Stimulated activated CD4-positive, alpha-beta T cell treated with anti-CD3 and anti-CD28 coated beads, Interleukin-15, amount 100 ng/mL, for 48 hours (primary cell): Measurements from ENCODE around the gene IRAK1.

ENCODE experiments used
- DNase-seq, 2 donors: peaks; one replicate each; pipeline ENCODE4 v3.0.0-alpha.2; 2020; ENCODE audit warnings: low read depth in 2 of 2

Gene IRAK1

GRCh38 chrX:154019633-154020528, at the start of gene IRAK1:
IRAK1 (minus strand) TSS chrX:154019902; CDS start chrX:154019812, 90 bp downstream.
- peak in 1 of 2 donors; percentile 35 for DNase-seq

GRCh38 chrX:154068560-154068959, 48.9 kb upstream of the IRAK1 start:
- DNase-seq = no peak

- no peak for DNase-seq
Observed at GRCh38 chrX:154064637-154065435, 45.1 kb upstream of the IRAK1 start.

GRCh38 chrX:154063234-154063633, 43.5 kb upstream of the IRAK1 start:
- DNase-seq = no peak

GRCh38 chrX:154061801-154062200, 42.1 kb upstream of the IRAK1 start:
- DNase-seq = no peak

- DNase-seq = no peak
Observed at GRCh38 chrX:154059729-154060245, 40.1 kb upstream of the IRAK1 start.

GRCh38 chrX:154059231-154059630, 39.5 kb upstream of the IRAK1 start:
- DNase-seq = no peak

- DNase-seq = no peak
Observed at GRCh38 chrX:154058214-154058997, 38.7 kb upstream of the IRAK1 start.

GRCh38 chrX:154057791-154058190, 38.1 kb upstream of the IRAK1 start:
- no peak for DNase-seq

- DNase-seq = no peak
Observed at GRCh38 chrX:154056770-154057241, 37.1 kb upstream of the IRAK1 start.

GRCh38 chrX:154051201-154051810, 31.6 kb upstream of the IRAK1 start:
- DNase-seq = peak; percentile 22 to 68

- no peak for DNase-seq
Observed at GRCh38 chrX:154050113-154050495, 30.4 kb upstream of the IRAK1 start.

GRCh38 chrX:154049209-154050112, 29.8 kb upstream of the IRAK1 start:
- DNase-seq = no peak

GRCh38 chrX:154048398-154048797, 28.7 kb upstream of the IRAK1 start:
- DNase-seq = no peak

- no peak for DNase-seq
Observed at GRCh38 chrX:154046940-154047610, 27.4 kb upstream of the IRAK1 start.

- no peak for DNase-seq
Observed at GRCh38 chrX:154046031-154046781, 26.5 kb upstream of the IRAK1 start.

- DNase-seq = no peak
Observed at GRCh38 chrX:154044091-154044490, 24.4 kb upstream of the IRAK1 start.

GRCh38 chrX:154043003-154043763, 23.5 kb upstream of the IRAK1 start:
- no peak for DNase-seq
